HAP-1 (cell line): ENCODE results near the gene ATL2.

Source experiments
- DNase-seq, 2 experiments: peaks; one replicate each; pipeline ENCODE4 v3.0.0-alpha.2; 2016 to 2020; ENCODE audit warnings: low spot score in 2 of 2
- H3K27me3 ChIP-seq: fragments of 250-450 bp; sonication (Bioruptor Pico); 2 replicates; pipeline ENCODE4 v1.5.1; 2020; ENCODE audit warnings: low read depth, mild to moderate bottlenecking, moderate library complexity
- H3K36me3 ChIP-seq: fragments of 250-450 bp; sonication (Bioruptor Pico); replicated peaks from 2 replicates; pipeline ENCODE4 v1.5.1; 2020; ENCODE audit warnings: mild to moderate bottlenecking
- H3K4me1 ChIP-seq: fragments of 250-450 bp; sonication (Bioruptor Pico); 2 replicates; pipeline ENCODE4 v1.5.1; 2020; ENCODE audit warnings: mild to moderate bottlenecking
- H3K4me3 ChIP-seq: fragments of 250-450 bp; sonication (Bioruptor Pico); 2 replicates; pipeline ENCODE4 v1.5.1; 2020; ENCODE audit warnings: mild to moderate bottlenecking, moderate library complexity
- H3K9me3 ChIP-seq: fragments of 250-450 bp; sonication (Bioruptor Pico); 2 replicates; pipeline ENCODE4 v1.5.1; 2020; ENCODE audit warnings: mild to moderate bottlenecking, moderate library complexity
- in situ Hi-C: fragments of 300-500 bp; cut with MboI; formaldehyde crosslinking; loops from 3 replicates; pipeline ENCODE4 v1.14.3; 2020; ENCODE audit warnings: low sequenced_read_pairs, inconsistent platforms, mixed read lengths

The ATL2 gene

GRCh38 chr2:38256610-38257009, 120.5 kb downstream of the ATL2 start:
- Histone ChIP-seq H3K27me3 (peaks cover 3% of the 10 kb centered on the region; the same call in 1 of the 2 replicates), H3K36me3 (no peaks in the 10 kb centered on the region), H3K4me3 (no peak overlapping the region), H3K9me3 (no peaks in the 10 kb centered on the region), H3K4me1 (no peaks in the 10 kb centered on the region)
- DNase-seq, result no peak
- in situ Hi-C loops, result loop anchor here (25.0 kb wide), 1 partner anchor 869 kb away; no protein-coding TSS in a partner anchor

- peaks cover 3% of the 10 kb centered on the region; the same call in 1 of the 2 replicates for H3K27me3 ChIP-seq
- H3K4me1 ChIP-seq, result no peaks in the 10 kb centered on the region
- H3K9me3 ChIP-seq, result no peaks in the 10 kb centered on the region
- DNase-seq, result no peak
- no peaks in the 10 kb centered on the region for H3K36me3 ChIP-seq
- in situ Hi-C loops, result loop anchor here (25.0 kb wide), 1 partner anchor 868 kb away; no protein-coding TSS in a partner anchor
- H3K4me3 ChIP-seq, result no peak overlapping the region
Measured at GRCh38 chr2:38255211-38255610, 121.9 kb downstream of the ATL2 start.

- H3K9me3 ChIP-seq, result no peaks in the 10 kb centered on the region
- H3K36me3 ChIP-seq, result no peaks in the 10 kb centered on the region
- H3K27me3 ChIP-seq, result peaks cover 3% of the 10 kb centered on the region; the same call in 1 of the 2 replicates
- no peak for DNase-seq
- H3K4me3 ChIP-seq, result no peak overlapping the region
- H3K4me1 ChIP-seq, result no peaks in the 10 kb centered on the region
- in situ Hi-C loops, result loop anchor here (25.0 kb wide), 1 partner anchor 867 kb away; no protein-coding TSS in a partner anchor
Measured at GRCh38 chr2:38254796-38255195, 122.3 kb downstream of the ATL2 start.

- DNase-seq, result no peak
- H3K36me3 ChIP-seq, result no peaks in the 10 kb centered on the region
- H3K4me1 ChIP-seq, result no peaks in the 10 kb centered on the region
- in situ Hi-C loops, result loop anchor here (25.0 kb wide), 1 partner anchor 865 kb away; no protein-coding TSS in a partner anchor
- H3K9me3 ChIP-seq, result no peaks in the 10 kb centered on the region
- H3K27me3 ChIP-seq, result peaks cover 3% of the 10 kb centered on the region; the same call in 1 of the 2 replicates
- H3K4me3 ChIP-seq, result no peak overlapping the region
Measured at GRCh38 chr2:38251940-38252339, 125.1 kb downstream of the ATL2 start.

GRCh38 chr2:38248707-38249106, 128.4 kb downstream of the ATL2 start:
- no peak for DNase-seq
- Histone ChIP-seq H3K4me1 (no peaks in the 10 kb centered on the region), H3K36me3 (no peaks in the 10 kb centered on the region), H3K9me3 (no peaks in the 10 kb centered on the region), H3K4me3 (no peak overlapping the region), H3K27me3 (no peaks in the 10 kb centered on the region)
- in situ Hi-C loops, result no loop called here

- no peaks in the 10 kb centered on the region for H3K9me3 ChIP-seq
- in situ Hi-C loops, result no loop called here
- H3K4me1 ChIP-seq, result no peaks in the 10 kb centered on the region
- DNase-seq, result no peak
- H3K4me3 ChIP-seq, result no peak overlapping the region
- no peaks in the 10 kb centered on the region for H3K36me3 ChIP-seq
- no peaks in the 10 kb centered on the region for H3K27me3 ChIP-seq
Measured at GRCh38 chr2:38248255-38248654, 128.8 kb downstream of the ATL2 start.

GRCh38 chr2:38246105-38246504, 131.0 kb downstream of the ATL2 start:
- H3K4me3 ChIP-seq, result no peak overlapping the region
- no peaks in the 10 kb centered on the region for H3K9me3 ChIP-seq
- peaks cover 4% of the 10 kb centered on the region; the same call in 1 of the 2 replicates for H3K27me3 ChIP-seq
- in situ Hi-C loops, result no loop called here
- H3K36me3 ChIP-seq, result no peaks in the 10 kb centered on the region
- no peaks in the 10 kb centered on the region for H3K4me1 ChIP-seq
- DNase-seq, result no peak

- Histone ChIP-seq H3K4me3 (no peak overlapping the region), H3K4me1 (no peaks in the 10 kb centered on the region), H3K9me3 (no peaks in the 10 kb centered on the region), H3K36me3 (no peaks in the 10 kb centered on the region), H3K27me3 (peaks cover 4% of the 10 kb centered on the region; the same call in 1 of the 2 replicates)
- DNase-seq, result peak in 1 of 2 experiments; percentile 16
- in situ Hi-C loops, result no loop called here
Measured at GRCh38 chr2:38245114-38245641, 131.9 kb downstream of the ATL2 start.

GRCh38 chr2:38244301-38244700, 132.8 kb downstream of the ATL2 start:
- in situ Hi-C loops, result no loop called here

More at GRCh38 chr2:38244301-38244700, 132.8 kb downstream of the ATL2 start:
- no peak overlapping the region for H3K4me3 ChIP-seq
- no peaks in the 10 kb centered on the region for H3K36me3 ChIP-seq
- no peaks in the 10 kb centered on the region for H3K4me1 ChIP-seq
- no peaks in the 10 kb centered on the region for H3K9me3 ChIP-seq
- peaks cover 4% of the 10 kb centered on the region; the same call in 1 of the 2 replicates for H3K27me3 ChIP-seq
- DNase-seq, result no peak
